22Rv1 (cell line): Measurements from ENCODE around the gene WIZ.
A peak's percentile ranks its signal among the peaks of the same experiment; 100 is the strongest.
"Not testable (repeated sequence)": the region's sequence is repeated elsewhere in the genome, so short reads cannot be mapped to it uniquely, and the experiment has no call there.

Source experiments
- H3K27ac ChIP-seq: fragments of 450-650 bp; 2 replicates; pipeline ENCODE4 v1.5.1; 2017
- CTCF ChIP-seq: fragments of 450-650 bp; IDR thresholded peaks from 2 replicates; pipeline ENCODE4 v1.5.1; 2017; ENCODE audit warnings: mild to moderate bottlenecking
- ZFX ChIP-seq: fragments of 450-650 bp; IDR thresholded peaks from 2 replicates; pipeline ENCODE4 v1.6.1; 2017; ENCODE audit warnings: antibody characterized with exemption, borderline replicate concordance

WIZ gene

GRCh38 chr19:15419413-15420025 lies 30.2 kb downstream of the WIZ start:
- TF ChIP-seq ZFX (no peak), CTCF (peak; percentile 39)
- H3K27ac ChIP-seq, result peak overlapping the region; percentile 74

GRCh38 chr19:15418579-15419412 lies 31.0 kb downstream of the WIZ start, which contains the start of gene AKAP8L:
Gene AKAP8L (minus strand): TSS chr19:15418988. CDS start chr19:15418923, 65 bp downstream.
- TF ChIP-seq ZFX, result no peak
- TF ChIP-seq CTCF, result peak; percentile 71
- H3K27ac ChIP-seq, result peak within 1 kb of the TSS; percentile 74

- no peak for TF ChIP-seq ZFX
- no peak for TF ChIP-seq CTCF
Measured at GRCh38 chr19:15418231-15418578, 31.6 kb downstream of the WIZ start.

GRCh38 chr19:15417699-15418098 lies 32.1 kb downstream of the WIZ start:
- TF ChIP-seq CTCF (no peak), ZFX (no peak)
- peak overlapping the region; percentile 74 for H3K27ac ChIP-seq

More at GRCh38 chr19:15418231-15418578, 31.6 kb downstream of the WIZ start:
- peak overlapping the region; percentile 74 for H3K27ac ChIP-seq

- TF ChIP-seq ZFX (no peak), CTCF (no peak)
- peak overlapping the region; percentile 17 for H3K27ac ChIP-seq
Measured at GRCh38 chr19:15412832-15413231, 36.9 kb downstream of the WIZ start.

- H3K27ac ChIP-seq, result not testable (repeated sequence)
Measured at GRCh38 chr19:15411351-15411750, 38.4 kb downstream of the WIZ start.

- TF ChIP-seq ZFX (no peak), CTCF (no peak)
- no peak overlapping the region for H3K27ac ChIP-seq
Measured at GRCh38 chr19:15404780-15405211, 45.0 kb downstream of the WIZ start.
